ENCODE data around the gene CDYL. TPM values are rescaled to one million over a fixed set of nuclear protein-coding genes. Genes with fewer than 3 reads are reported as not detected.

Gene CDYL
- polyA plus RNA-seq, 4 donors, result 6.2 to 15.4 (median 7.4) TPM

DNA sequence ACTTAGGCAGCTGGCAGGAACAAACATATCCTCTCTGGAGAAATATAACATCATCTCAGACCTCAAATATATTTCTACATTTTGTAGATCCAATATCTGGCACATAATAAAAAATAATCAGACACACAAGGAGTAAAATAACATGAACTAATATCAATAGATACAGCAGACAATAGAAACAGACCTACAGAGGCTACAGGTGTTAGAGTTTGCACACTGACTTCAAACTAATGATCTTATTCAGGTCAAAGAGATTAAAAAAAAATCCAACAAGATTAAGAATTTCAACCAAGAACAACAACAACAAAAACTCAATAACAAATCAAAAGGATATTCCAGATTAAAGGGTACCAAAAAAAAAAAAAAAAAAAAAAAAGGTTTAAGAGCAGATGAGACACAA is 13.9 kb upstream of the CDYL start:
- FAIRE-seq (peak; percentile 47), DNase-seq (no peak)
- H3K36me3 ChIP-seq (ENCODE audit: control insufficient read depth in 3 of 3, insufficient read depth in 2 of 3, low read depth in 1 of 3, low read length in 3 of 3), result no peaks in the 10 kb centered on the region
- no peaks in the 10 kb centered on the region for H3K4me1 ChIP-seq (ENCODE audit: control insufficient read depth in 3 of 3, insufficient read depth in 2 of 3, low read depth in 1 of 3, low read length in 2 of 3)
- no peaks in the 10 kb centered on the region for H3K27me3 ChIP-seq (ENCODE audit: control insufficient read depth in 3 of 3, insufficient read depth in 3 of 3, low read length in 3 of 3)
- H3K9me3 ChIP-seq (ENCODE audit: control insufficient read depth in 2 of 2, insufficient read depth in 1 of 2, low read depth in 1 of 2, low read length in 1 of 2), result peaks cover 0 to 6% of the 10 kb centered on the region in 2 donors
- no peak overlapping the region for H3K27ac ChIP-seq (ENCODE audit: low read depth in 1 of 3, low read length in 2 of 3)
- no peak overlapping the region for H3K4me3 ChIP-seq (ENCODE audit: low read depth in 1 of 3, low read length in 3 of 3)

DNA sequence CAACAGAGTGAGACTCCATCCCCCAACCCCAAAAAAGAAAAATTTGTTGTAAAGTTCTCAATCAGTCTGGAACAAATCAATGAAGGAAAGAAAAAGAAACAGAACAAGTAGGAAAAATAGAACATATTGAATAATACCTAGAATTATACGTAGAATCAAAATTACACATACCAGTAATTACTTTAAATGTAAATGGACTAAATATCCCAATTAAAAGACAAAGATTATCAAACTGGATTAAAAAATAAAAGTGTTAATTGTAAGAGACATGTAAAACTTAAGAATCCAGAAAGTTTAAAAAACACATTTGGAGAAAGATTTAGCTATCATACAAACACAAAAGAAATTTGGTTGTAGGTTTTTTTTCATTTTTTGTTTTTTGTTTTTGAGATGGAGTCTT is 12.3 kb upstream of the CDYL start:
- Histone ChIP-seq H3K9me3 (ENCODE audit: control insufficient read depth in 2 of 2, insufficient read depth in 1 of 2, low read depth in 1 of 2, low read length in 1 of 2) (peaks cover 0 to 6% of the 10 kb centered on the region in 2 donors), H3K27me3 (ENCODE audit: control insufficient read depth in 3 of 3, insufficient read depth in 3 of 3, low read length in 3 of 3) (no peaks in the 10 kb centered on the region), H3K4me1 (ENCODE audit: control insufficient read depth in 3 of 3, insufficient read depth in 2 of 3, low read depth in 1 of 3, low read length in 2 of 3) (no peaks in the 10 kb centered on the region), H3K27ac (ENCODE audit: low read depth in 1 of 3, low read length in 2 of 3) (no peak overlapping the region), H3K4me3 (ENCODE audit: low read depth in 1 of 3, low read length in 3 of 3) (no peak overlapping the region), H3K36me3 (ENCODE audit: control insufficient read depth in 3 of 3, insufficient read depth in 2 of 3, low read depth in 1 of 3, low read length in 3 of 3) (no peaks in the 10 kb centered on the region)
- WGBS, 3 donors, result 86 to 93% (median 88%) methylated on average over 1 of the region's 1 CpG
- no peak for DNase-seq
- no peak for FAIRE-seq

DNA sequence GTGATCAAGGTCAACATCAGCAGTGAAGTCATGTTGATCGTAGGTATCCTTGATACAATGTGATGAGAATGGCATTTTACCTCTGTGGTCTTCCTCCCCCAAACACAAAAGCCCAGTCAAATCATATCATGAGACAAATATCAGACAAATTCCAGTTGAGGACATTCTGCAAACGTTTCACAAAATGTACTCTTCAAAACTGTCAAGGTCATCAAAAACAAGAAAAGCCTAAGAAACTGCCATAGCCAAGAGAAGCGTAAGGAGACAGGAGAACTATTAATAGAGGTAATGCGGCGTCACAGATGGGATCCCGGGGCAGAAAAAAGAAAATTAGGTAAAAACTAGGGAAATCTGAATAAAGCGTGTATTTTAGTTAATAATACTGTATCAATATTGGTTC is 7.4 kb upstream of the CDYL start:
- FAIRE-seq (no peak), DNase-seq (no peak)
- WGBS, 3 donors, result 82 to 89% (median 85%) methylated on average over 7 of the region's 7 CpGs
- Histone ChIP-seq H3K4me1 (ENCODE audit: control insufficient read depth in 3 of 3, insufficient read depth in 2 of 3, low read depth in 1 of 3, low read length in 2 of 3) (no peaks in the 10 kb centered on the region), H3K9me3 (ENCODE audit: control insufficient read depth in 2 of 2, insufficient read depth in 1 of 2, low read depth in 1 of 2, low read length in 1 of 2) (no peaks in the 10 kb centered on the region), H3K27ac (ENCODE audit: low read depth in 1 of 3, low read length in 2 of 3) (no peak overlapping the region), H3K4me3 (ENCODE audit: low read depth in 1 of 3, low read length in 3 of 3) (no peak overlapping the region), H3K36me3 (ENCODE audit: control insufficient read depth in 3 of 3, insufficient read depth in 2 of 3, low read depth in 1 of 3, low read length in 3 of 3) (no peaks in the 10 kb centered on the region), H3K27me3 (ENCODE audit: control insufficient read depth in 3 of 3, insufficient read depth in 3 of 3, low read length in 3 of 3) (peaks cover 0 to 1% (median 0%) of the 10 kb centered on the region in 3 donors)

DNA sequence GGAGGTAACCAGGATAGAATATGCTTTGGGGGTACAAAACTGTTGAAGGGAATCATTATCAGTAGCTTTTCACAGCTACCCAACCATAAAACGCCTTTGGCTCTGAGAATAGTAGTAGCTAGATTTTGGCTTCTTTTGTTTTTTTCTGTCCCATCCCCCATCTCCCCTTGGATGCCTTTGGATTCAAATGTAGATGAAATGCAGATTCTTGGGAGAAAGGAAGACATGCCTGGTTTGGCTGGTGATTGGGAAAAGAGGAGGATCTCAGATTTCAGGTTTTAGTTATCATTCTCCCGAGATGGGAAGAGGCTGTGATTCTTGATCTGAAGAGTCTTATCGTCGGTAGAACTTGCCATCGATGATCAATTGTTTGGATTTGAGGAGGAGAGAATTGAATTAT is 3.5 kb upstream of the CDYL start:
- peaks cover 0 to 9% (median 0%) of the 10 kb centered on the region in 3 donors for H3K4me1 ChIP-seq (ENCODE audit: control insufficient read depth in 3 of 3, insufficient read depth in 2 of 3, low read depth in 1 of 3, low read length in 2 of 3)
- no peaks in the 10 kb centered on the region for H3K36me3 ChIP-seq (ENCODE audit: control insufficient read depth in 3 of 3, insufficient read depth in 2 of 3, low read depth in 1 of 3, low read length in 3 of 3)
- FAIRE-seq (no peak), DNase-seq (no peak)
- H3K9me3 ChIP-seq (ENCODE audit: control insufficient read depth in 2 of 2, insufficient read depth in 1 of 2, low read depth in 1 of 2, low read length in 1 of 2), result no peaks in the 10 kb centered on the region
- H3K4me3 ChIP-seq (ENCODE audit: low read depth in 1 of 3, low read length in 3 of 3), result no peak overlapping the region
- H3K27ac ChIP-seq (ENCODE audit: low read depth in 1 of 3, low read length in 2 of 3), result no peak overlapping the region
- H3K27me3 ChIP-seq (ENCODE audit: control insufficient read depth in 3 of 3, insufficient read depth in 3 of 3, low read length in 3 of 3), result peaks cover 0 to 17% (median 0%) of the 10 kb centered on the region in 3 donors
- 56 to 70% (median 57%) methylated on average over 5 of the region's 5 CpGs for WGBS, 3 donors

DNA sequence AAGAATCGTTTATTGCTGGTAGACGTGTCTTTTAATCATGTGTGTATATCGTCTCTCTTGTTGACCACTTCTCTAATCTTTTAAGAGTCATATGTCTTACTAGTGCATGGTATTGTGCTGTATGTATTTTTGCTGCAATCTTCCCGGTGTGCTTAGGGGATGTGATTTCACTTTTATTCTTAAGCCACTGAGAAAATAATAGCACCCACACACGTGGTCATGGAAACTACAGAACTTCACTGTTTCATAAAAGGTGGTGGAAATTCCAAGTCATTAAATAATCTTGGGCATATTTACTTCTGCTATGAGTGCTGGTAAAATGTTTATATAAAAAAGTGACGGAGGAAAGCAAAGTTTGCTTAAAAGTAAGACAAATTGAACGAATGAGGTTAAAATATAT is 3.0 kb upstream of the CDYL start:
- FAIRE-seq (no peak), DNase-seq (no peak)
- Histone ChIP-seq H3K27ac (ENCODE audit: low read depth in 1 of 3, low read length in 2 of 3) (no peak overlapping the region), H3K9me3 (ENCODE audit: control insufficient read depth in 2 of 2, insufficient read depth in 1 of 2, low read depth in 1 of 2, low read length in 1 of 2) (no peaks in the 10 kb centered on the region), H3K4me1 (ENCODE audit: control insufficient read depth in 3 of 3, insufficient read depth in 2 of 3, low read depth in 1 of 3, low read length in 2 of 3) (peaks cover 0 to 10% (median 2%) of the 10 kb centered on the region in 3 donors), H3K36me3 (ENCODE audit: control insufficient read depth in 3 of 3, insufficient read depth in 2 of 3, low read depth in 1 of 3, low read length in 3 of 3) (no peaks in the 10 kb centered on the region), H3K4me3 (ENCODE audit: low read depth in 1 of 3, low read length in 3 of 3) (no peak overlapping the region), H3K27me3 (ENCODE audit: control insufficient read depth in 3 of 3, insufficient read depth in 3 of 3, low read length in 3 of 3) (peaks cover 0 to 17% (median 0%) of the 10 kb centered on the region in 3 donors)
- 38 to 44% (median 44%) methylated on average over 7 of the region's 7 CpGs for WGBS, 3 donors

DNA sequence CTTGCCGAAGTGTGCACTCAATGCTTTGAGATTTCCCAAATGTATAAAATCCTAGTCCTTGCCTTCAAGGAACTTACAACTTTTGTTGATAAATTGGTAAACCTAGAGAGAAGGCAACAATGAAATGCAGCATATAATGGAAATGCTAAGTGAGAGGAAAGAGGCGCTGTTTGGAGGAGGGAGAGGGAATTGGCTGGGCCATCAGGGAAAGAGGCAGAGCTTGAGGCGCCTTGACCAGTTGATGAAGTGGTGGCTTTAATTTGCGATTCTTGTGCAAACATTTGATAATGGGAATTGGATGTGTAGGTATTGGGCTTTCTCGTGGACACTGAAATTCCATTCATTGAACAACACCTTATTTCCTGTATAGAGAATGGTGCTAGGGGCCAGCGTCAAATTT is 1.9 kb upstream of the CDYL start:
- Histone ChIP-seq H3K27ac (ENCODE audit: low read depth in 1 of 3, low read length in 2 of 3) (no peak overlapping the region), H3K4me3 (ENCODE audit: low read depth in 1 of 3, low read length in 3 of 3) (no peak overlapping the region), H3K9me3 (ENCODE audit: control insufficient read depth in 2 of 2, insufficient read depth in 1 of 2, low read depth in 1 of 2, low read length in 1 of 2) (no peaks in the 10 kb centered on the region), H3K4me1 (ENCODE audit: control insufficient read depth in 3 of 3, insufficient read depth in 2 of 3, low read depth in 1 of 3, low read length in 2 of 3) (peaks cover 0 to 10% (median 2%) of the 10 kb centered on the region in 3 donors), H3K36me3 (ENCODE audit: control insufficient read depth in 3 of 3, insufficient read depth in 2 of 3, low read depth in 1 of 3, low read length in 3 of 3) (no peaks in the 10 kb centered on the region), H3K27me3 (ENCODE audit: control insufficient read depth in 3 of 3, insufficient read depth in 3 of 3, low read length in 3 of 3) (peaks cover 0 to 17% (median 0%) of the 10 kb centered on the region in 3 donors)
- DNase-seq, result no peak
- FAIRE-seq, result no peak
- WGBS, 3 donors, result 40 to 45% (median 43%) methylated on average over 6 of the region's 6 CpGs

DNA sequence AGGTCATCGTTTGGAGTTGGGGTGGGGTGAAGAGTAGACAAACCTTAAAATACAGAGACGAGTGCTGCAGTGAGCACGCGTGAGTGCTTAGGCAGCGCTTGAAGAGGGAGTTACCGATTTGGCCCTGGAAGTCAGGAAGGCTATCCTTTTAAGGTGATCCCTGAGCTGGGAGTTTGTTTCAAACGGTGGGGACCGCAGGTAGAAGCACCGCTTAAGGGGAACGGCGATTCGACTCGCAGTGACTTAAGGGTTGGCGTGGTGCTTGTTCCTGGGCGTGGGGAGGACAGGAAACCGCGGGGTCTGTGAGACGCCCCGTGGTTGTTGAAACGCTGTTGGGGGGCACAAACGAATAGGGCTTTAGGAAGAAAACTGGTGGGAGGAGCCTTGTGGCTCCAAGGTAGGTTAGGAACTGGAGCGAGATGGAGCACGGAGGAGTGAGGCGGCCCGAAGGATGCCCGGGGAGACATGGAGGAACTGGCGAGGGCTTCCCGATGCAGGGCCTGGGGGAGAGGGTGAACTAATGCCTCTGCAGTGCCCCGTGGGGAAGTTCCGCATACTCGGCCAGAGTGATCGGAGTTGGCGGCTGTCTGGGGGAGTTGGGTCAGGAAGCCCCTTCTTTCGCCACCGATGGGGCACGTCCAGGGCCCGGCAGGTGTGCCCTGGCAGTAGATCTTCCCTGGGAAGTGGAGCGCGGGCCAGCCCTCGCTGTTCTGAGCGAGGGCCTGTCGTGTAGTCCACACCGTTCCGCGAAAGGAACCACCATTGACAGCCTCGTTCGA is 1.3 kb upstream of the CDYL start:
- H3K4me3 ChIP-seq (ENCODE audit: low read depth in 1 of 3, low read length in 3 of 3), result peak overlapping the region; percentile 46 to 89 (median 56)

DNA sequence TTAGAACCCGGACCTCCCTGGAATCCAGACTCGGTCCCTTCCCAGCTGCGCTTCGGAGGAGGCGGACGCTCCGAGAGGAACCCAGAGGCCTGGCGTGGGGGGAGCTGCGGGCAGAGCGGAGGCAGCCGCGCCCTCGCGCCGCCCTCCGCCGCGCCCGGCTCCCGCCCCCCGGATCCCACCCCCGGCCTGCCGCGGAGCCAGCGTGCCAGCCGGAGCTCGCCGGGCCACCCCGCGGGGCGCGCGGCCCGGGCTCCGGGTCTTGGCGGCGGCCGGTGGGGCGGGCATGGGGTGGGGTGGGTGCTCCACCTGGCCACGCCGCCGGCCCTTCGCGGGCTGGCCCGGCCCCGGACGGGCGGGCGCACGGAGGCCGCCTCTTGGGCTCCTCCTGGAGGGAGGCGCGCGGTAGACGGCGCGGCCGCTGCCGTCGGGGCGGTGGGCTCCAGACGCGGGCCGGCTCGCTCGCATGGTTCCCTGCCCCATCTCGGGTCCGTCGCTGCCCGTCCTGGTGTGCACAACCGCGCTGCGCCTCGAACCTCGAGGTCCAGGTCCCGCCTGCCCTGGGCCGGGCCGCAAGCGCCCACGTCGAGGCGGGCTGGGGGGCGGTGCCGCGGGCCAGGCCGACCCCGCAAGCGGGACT is 592 bp upstream of the CDYL start:
- FAIRE-seq (no peak), DNase-seq (peak; percentile 77 to 90)
- peak overlapping the region; percentile 46 to 89 (median 56) for H3K4me3 ChIP-seq (ENCODE audit: low read depth in 1 of 3, low read length in 3 of 3)
- H3K4me1 ChIP-seq (ENCODE audit: control insufficient read depth in 3 of 3, insufficient read depth in 2 of 3, low read depth in 1 of 3, low read length in 2 of 3), result peaks cover 0 to 10% (median 6%) of the 10 kb centered on the region in 3 donors
- no peaks in the 10 kb centered on the region for H3K36me3 ChIP-seq (ENCODE audit: control insufficient read depth in 3 of 3, insufficient read depth in 2 of 3, low read depth in 1 of 3, low read length in 3 of 3)
- peaks cover 0 to 17% (median 0%) of the 10 kb centered on the region in 3 donors for H3K27me3 ChIP-seq (ENCODE audit: control insufficient read depth in 3 of 3, insufficient read depth in 3 of 3, low read length in 3 of 3)
- no peaks in the 10 kb centered on the region for H3K9me3 ChIP-seq (ENCODE audit: control insufficient read depth in 2 of 2, insufficient read depth in 1 of 2, low read depth in 1 of 2, low read length in 1 of 2)
- H3K27ac ChIP-seq (ENCODE audit: low read depth in 1 of 3, low read length in 2 of 3), result peak overlapping the region; percentile 43 to 89 (median 48)
- WGBS, 3 donors, result 0 to 1% (median 0%) methylated on average over 19 to 88 of the region's 88 CpGs

More for the DNA sequence above, 1.3 kb upstream of the CDYL start:
- no peak for FAIRE-seq
- WGBS, 3 donors, result 1 to 7% (median 4%) methylated on average over 47 of the region's 47 CpGs
- Histone ChIP-seq H3K27me3 (ENCODE audit: control insufficient read depth in 3 of 3, insufficient read depth in 3 of 3, low read length in 3 of 3) (peaks cover 0 to 17% (median 0%) of the 10 kb centered on the region in 3 donors), H3K36me3 (ENCODE audit: control insufficient read depth in 3 of 3, insufficient read depth in 2 of 3, low read depth in 1 of 3, low read length in 3 of 3) (no peaks in the 10 kb centered on the region), H3K27ac (ENCODE audit: low read depth in 1 of 3, low read length in 2 of 3) (peak overlapping the region in 2 of 3 donors; percentile 41 to 43), H3K9me3 (ENCODE audit: control insufficient read depth in 2 of 2, insufficient read depth in 1 of 2, low read depth in 1 of 2, low read length in 1 of 2) (no peaks in the 10 kb centered on the region), H3K4me1 (ENCODE audit: control insufficient read depth in 3 of 3, insufficient read depth in 2 of 3, low read depth in 1 of 3, low read length in 2 of 3) (peaks cover 0 to 10% (median 2%) of the 10 kb centered on the region in 3 donors)
- DNase-seq, result peak; percentile 12 to 70
